ENCODE data around the gene CCDC34.
"Not testable (repeated sequence)": the region's sequence is repeated elsewhere in the genome, so short reads cannot be mapped to it uniquely, and the experiment has no call there.

CCDC34 gene

DNA sequence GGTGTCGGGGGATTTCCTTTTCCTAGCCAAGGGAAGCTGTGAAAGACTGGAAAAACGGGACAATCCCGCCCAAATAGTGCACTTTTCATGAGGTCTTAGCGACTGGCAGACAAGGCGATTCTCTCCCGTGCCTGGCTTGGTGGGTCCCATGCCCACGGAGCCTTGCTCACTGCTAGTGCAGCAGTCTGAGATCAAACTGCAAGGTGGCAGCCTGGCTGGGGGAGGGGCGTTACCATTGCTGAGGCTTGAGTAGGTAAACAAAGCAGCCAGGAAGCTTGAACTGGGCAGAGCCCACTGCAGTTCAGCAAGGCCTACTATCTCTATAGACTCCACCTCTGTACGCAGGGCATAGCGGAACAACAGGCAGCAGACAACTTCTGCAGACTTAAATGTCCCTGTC lies 41.7 kb downstream of the CCDC34 start:
- not testable (repeated sequence) for DNase-seq

DNA sequence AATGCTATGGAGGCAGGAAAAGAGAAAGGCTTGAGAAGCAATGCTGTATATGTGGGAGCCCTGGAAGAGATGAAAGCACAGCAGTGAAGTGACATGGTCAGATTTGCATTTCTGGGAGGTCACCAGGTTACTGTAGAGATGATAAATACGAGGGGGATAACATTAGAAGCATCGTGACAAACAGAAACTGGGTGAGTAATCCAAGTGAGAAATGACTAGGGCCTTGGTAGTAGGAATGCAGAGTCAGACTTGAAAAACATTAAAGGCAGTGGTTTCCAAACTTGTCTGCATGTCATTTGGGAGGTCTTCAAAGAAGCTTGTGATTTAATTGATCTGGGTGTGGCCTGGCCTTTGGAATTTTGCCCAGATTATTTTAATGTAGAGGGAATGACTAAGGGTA lies 43.9 kb downstream of the CCDC34 start:
- no peak for DNase-seq

DNA sequence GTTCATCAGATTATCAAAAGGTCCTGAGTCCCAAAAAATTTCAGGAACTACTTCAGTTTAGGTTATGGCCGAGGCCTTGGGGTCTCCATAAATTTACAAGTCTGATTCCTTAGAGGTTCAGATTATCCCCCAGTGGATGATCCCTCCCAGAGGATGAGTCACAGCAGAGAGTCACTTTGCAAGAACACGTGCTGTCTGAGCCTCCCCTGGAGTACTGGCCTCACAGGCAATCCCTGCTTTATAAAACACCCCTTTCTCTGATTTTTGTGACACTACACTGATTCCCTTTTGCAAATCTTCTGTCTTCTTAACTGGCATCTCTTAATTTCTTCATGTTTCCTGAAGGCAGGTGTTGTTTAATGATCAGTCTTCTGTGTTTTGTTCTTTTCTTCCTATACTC lies 45.3 kb downstream of the CCDC34 start:
- no peak for DNase-seq

DNA sequence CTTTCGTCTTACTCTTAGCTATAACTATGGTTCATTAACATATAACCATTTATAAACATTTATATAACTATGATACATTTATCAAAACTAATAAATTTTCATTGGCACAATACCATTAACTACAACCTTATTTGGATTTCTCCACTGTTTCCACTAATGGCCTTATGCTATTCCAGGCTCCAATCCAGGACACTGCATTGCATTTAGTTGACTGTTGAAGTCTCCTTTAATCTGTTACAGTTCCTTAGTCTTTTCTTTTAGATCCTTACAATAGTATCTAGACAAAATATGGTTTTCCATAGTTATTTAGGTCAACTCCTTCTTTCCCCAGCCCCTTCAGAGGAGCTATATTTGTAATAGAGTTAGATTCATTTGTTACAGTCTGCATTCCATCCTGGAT lies 47.2 kb downstream of the CCDC34 start:
- no peak for DNase-seq

DNA sequence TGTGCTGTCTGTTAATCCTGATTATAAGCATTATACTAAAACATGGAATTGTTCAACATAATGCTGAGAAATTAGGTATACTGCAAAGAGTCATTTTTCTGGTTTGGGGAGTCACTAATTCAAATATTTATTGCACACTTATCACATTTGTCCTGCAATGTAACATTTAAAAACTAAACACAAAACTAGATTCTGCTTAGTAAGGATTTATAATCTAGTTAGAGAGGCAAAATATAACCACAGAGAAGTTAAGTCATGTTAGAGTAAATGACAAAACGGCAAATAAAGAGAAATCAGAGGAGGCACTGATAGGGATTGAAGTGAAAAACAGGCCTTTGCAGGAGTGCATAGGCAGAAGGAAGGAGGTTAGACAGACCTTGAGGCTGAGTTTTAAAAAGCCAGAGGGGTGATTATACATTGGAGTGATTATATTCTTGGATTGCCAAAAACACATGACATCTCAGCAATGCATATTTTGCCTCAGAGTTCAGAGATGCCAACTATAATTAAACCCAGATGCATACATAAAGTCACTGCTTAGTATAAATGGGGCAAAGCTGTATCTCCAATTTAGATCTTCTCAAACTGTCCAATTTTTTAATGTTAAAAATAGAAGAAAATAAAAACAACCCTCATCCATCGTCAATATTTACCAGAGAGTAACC lies 49.7 kb downstream of the CCDC34 start:
- no peak for DNase-seq

DNA sequence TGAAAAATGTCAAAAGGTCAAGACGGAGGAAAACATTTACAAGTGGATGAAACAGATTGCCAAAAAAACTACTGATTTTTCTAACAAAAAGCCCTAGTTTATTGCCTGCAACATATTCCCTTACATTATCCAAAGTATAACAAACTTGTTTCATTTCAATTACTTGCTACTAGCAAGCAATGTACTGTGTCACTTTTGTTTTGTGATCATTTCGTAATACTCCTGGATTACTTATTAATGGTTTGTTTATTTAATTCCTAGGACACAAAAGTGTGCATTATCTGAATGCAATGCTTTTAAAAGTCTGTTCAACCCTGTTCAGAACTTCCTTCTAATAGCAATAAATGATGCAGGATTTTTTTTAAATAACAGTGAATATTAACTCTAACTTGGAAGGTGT lies 50.9 kb downstream of the CCDC34 start:
- no peak for DNase-seq

DNA sequence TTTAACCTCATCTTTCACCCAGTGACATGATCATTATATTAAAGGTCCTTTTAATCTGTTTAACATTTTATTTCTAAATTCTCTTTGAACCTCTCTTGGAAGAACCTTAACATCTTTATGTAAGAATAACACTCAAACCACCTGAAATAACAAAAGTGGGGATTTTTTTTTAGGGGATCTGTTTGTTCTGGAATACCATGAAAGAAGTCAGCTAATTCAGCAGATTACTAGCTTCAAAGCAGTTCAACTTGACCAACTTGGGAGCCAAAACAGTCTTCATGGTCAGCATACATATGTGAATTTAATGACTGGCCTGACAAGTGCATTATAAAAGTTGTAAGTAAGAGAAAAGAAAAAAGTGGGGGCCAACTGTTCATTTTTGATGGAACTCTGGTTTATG lies 52.3 kb downstream of the CCDC34 start:
- no peak for DNase-seq

DNA sequence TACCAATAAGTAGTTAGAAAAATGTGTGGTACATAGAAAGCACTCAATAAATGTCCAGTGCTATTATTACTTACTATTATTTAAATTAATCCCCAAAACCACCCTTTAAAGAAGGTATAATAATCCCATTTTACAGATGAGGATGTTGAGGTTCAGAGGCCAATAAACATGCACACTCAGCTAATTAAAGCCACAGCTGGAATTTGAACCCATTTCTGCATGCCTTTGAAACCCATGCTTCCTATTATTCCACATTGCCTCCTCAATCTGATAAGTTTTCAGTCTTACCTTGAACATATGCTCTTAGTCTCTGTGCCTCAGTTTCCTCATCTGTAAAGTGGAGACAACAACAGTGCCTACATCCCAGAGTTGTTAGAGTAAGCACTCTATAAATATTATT lies 52.8 kb downstream of the CCDC34 start:
- DNase-seq, result no peak

DNA sequence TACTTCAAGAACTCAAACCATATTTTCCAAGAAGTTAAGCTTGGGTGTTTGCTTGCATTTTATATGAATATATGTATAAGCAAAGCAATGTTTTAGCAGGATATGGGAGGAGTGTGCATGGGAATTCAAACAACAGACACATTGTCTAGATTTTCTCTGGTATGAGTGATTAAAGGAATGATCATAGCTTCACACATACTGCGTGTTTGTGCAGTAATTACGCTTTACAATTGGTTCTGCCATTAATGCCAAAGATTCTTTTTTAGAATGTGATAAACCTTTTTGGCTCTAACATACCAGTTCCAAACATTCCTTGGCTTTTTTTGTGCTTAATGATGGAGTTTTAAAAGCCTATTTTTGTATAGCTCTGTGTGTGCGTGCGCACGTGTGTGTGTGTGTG lies 54.0 kb downstream of the CCDC34 start:
- DNase-seq, result no peak

DNA sequence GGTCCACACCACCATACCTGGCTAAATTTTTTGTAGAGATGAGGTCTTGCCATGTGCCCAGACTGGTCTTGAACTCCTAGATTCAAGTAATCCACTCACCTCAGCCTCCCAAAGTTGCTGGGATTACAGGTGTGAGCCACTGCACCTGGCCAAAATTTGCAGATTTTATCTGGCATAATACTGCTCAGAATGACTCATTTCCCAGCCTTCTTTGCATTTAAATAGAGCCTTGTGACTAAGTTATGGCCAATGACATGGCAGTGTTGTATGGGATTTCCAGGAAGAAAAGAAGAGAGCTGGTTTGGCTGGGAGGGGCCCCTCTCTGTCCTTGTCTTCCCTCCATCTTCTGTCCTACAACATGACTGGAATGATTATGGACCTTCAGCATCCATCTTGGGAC lies 55.8 kb downstream of the CCDC34 start:
- DNase-seq, result no peak

DNA sequence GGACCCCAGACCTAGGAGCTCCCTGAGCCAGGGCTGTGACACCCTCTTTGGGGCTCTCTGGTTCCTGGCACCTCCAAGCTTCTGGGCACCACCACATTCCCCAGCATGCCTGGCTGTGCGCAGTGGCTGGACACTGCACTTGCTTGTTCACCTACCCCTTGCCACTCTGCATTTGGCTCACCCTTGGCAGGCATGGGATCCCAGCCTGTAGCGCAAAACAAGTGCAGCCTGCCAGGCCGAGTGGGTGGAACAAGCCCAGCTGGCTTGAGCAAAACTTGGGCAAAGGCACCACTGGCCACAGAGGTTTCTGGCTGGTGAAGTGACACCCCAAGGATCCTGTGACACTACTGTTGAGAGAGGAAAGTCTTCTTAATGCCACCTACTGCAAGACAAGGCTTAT lies 57.3 kb downstream of the CCDC34 start:
- no peak for DNase-seq

DNA sequence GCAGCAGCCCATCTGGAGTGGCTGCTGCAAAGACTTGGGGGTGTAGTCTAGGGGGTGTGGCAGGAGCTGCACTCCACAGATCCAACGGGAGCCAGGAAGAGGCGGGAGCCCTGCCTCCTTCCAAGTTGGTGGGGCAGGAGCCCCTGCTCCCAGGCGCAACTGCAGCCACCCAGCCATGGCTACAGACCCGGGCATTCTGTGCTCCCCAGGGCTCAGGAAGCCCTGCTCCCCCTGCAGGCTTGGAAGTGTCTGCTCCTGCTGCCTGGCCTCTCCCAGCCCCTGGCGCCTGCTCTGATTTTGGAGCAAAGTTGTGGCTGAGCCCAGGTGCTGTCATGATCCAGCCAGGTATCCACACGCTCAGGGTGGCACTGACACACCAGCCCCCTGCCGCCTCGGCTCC lies 58.5 kb downstream of the CCDC34 start:
- DNase-seq, result no peak

DNA sequence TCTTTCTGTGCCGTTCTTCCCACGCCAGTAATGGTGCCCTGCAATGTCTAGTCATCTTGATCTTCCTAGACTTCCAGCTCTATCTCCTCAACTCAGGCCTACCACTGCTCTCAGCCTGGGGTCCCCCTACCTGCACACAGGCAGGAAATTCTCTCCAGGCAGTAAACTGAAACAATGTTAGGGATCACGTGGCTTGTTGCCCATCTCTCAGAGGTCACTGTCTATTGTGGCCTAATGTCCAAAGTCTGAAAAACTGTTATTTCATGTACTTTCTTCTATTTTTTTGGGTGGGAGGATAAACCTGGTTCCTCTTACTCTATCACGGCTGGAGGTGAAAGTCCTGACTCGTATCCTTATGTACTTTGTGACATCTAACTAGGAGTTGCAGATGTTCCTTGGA lies 59.1 kb downstream of the CCDC34 start:
- DNase-seq, result no peak

DNA sequence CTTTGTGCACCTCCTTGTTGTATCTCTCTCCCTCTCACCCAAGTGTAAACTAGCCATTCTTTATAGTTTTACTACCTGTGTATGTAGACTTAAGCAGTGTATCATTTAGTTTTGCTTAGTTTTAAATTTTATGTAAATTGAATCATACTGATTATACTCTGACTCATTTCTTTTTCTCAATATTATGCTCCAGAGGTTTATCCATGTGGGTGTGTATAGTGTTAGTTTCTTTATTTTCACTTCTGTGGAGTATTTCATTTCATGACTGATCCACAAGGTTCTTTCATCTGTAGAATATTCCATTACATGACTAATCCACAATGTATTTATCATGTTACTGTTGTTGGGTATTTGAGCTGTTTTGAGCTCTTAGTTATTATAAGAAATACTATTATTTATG lies 62.0 kb downstream of the CCDC34 start:
- DNase-seq, result no peak

DNA sequence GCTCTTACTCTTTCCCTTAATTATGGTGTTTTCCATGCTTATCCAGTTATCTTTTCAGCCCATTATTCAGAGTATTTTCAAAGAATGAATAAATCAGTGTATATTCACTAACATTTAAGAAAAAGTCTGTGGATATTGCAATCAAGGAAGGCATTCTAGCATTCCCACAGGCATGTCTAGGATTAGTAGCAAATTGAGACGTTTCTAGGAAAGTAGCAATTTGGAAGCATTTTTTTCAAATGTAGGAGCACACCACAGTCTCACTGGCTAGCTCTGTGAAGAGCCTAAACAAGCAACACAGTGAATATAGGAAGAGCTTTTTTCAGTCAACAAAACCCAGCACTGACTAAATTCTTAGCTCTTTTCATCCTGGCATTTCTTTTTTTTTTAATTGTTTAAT lies 65.4 kb downstream of the CCDC34 start:
- no peak for DNase-seq

DNA sequence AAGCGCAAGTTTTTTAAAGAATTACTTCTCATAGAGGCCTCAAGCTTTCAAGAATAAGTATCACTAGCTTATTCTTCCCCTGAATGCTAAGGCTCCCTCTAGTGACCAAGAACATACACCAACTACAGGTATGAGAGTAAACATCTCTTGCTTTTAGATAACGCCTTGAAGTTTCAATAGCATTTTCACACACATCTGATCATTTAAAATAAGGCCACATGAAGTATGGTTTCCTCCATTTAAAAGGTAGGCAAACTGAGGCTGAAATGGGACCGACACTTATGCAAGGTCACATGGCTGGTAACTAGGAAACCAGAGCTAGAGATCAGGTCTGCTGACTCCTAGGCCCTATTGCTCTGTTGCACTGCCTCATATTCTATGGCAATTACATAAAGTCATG lies 66.5 kb downstream of the CCDC34 start:
- DNase-seq, result peak; percentile 49

DNA sequence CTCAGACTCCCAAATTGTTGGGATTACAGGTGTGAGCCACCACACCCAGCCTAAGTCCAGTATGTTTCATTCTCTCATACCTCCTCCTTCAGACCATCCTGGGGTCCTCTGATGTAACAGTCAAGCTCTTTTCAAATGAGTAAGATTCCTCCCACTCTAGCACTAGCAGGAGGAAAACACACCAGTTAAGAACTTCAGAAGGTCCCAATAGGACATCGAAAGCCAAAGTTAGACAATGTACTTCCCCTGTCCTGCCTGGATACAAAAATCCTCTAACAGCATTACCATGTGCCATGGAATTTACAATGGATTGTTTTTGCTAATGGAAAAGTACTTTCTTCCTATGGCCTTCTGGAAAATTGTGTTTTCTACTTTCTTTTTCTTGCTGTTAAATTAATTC lies 67.1 kb downstream of the CCDC34 start:
- DNase-seq, result no peak

DNA sequence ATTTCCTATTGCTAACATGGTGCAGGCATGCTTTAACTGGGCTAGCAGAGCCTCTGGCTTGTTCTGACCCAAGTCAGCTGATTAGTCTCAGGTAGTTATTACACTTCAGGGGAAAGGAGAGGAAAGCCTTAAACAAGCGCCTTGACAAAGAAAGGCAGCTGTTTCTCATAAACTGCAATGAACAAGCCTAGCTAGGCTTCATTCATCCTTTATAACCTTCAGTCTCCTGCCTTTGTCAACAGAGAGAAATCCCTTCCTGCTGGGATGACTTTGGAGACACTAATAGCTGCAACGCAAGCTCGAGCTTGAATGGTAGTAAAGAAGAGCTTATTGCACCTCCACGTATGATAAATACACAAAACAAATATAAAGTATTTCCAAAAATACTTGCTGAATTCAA lies 68.4 kb downstream of the CCDC34 start:
- no peak for DNase-seq

DNA sequence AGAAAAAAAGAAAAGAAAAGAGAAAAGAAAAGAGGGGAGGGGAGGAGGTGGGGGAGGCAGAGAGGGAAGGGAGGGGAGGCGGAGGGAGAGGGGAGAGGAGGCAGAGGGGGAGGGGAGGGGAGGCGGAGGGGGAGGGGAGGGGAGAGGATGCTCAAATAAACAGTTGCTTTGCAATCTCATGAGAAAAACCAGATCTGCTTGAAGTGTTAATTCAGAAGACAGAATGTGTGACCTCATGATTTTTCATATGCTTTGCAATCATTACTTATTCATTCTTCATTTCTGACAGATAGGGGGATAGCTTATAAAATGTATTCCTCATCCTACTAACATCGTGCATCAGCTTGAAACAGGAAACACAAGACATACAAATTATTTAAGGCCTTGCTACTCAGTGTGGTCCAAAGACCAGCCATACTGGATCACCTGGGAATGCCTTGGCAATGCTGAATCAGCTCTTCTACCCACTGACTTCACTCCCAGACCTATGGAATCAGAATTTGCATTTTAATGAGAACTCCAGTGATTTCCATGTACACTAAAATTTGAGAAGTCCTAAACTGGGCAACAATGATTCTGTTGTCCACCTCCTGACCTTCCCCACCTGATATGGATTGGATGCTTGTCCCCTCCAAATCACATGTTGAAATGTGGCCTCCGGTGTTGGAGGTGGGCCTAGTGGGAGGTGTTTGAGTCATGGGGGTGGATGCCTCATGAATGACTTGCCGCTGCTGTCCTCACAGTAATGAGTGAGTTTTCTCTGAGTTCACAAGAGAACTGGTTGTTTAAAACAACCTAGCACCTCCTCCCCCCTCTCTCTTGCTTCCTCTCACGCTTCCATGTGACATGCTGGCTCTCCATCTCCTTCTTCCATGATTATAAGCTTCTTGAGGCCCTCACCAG lies 69.2 kb downstream of the CCDC34 start:
- no peak for DNase-seq

DNA sequence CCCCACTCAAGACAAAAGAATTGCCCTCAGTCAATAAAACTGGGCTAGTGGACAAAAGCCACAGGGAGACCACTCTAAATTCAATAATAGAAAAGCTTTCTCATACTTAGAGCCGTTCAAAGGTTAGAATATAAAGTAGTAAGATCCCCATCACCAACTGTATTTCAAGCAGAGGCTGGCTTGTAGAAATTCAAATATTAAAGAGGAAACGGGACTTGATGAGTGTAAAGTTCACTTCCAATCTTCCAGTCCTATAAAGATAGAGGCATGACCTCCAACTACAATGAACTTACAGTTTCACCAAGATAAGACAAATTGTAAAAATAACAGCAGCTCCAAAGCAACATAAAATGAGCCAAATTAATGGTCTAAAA lies 70.4 kb downstream of the CCDC34 start:
- no peak for DNase-seq

DNA sequence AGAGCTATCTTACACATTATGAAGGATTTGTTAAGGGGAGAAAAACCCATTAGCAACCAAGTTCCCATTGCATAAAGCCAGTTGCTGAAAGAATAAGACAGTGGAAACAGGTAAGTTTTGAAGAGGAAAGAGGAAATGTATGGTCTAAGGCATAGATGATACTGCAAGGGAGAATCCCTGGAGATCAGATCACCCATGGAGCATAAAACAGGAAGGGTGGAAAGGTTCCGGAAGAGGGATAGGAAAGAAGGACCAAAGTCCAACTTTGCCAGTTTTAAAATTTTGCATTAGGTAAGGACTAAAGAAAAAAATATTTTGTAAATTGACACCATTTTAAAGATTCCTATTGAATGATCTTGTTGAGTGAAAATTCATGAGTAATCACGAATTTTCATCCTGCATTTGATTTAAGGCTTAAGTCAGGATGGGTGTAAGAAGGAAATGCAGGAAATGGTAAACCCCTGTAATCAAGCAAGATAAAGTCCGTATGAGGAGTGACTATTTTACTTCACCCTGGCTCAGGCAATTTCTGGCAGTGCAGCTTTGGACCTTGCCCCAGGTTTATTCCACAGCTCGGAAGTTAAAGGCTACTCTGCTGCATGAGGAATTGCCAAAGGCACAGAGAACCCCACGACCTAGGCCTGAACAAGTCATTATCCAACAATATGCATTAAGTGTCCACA lies 70.9 kb downstream of the CCDC34 start:
- DNase-seq, result no peak

DNA sequence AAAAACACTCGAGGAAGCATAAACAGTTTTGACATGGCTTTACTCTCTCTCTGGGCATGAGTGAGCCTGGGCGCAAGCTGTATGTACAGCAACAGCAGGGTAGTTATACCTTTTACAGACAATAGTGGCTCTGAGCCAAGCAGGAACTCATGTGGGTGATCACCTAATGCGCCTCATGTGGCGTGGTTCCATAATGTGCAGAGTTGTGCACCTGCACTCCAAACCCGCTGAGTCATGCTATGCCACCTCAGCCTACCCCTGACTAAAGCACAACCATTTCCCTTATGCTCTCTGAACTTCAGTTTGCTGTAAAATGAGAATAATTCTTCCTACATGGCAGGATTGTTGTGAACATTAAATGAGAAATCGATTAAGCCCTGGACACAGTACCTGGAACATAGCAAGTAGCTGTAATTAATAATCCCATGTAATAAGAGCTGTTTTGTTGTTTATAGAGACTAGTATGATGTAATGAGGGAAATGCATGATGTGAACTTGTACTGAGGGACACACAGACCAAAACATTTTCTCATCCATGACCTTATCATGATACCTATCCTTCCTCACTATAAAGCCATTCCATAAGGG lies 71.6 kb downstream of the CCDC34 start:
- peak; percentile 24 for DNase-seq

DNA sequence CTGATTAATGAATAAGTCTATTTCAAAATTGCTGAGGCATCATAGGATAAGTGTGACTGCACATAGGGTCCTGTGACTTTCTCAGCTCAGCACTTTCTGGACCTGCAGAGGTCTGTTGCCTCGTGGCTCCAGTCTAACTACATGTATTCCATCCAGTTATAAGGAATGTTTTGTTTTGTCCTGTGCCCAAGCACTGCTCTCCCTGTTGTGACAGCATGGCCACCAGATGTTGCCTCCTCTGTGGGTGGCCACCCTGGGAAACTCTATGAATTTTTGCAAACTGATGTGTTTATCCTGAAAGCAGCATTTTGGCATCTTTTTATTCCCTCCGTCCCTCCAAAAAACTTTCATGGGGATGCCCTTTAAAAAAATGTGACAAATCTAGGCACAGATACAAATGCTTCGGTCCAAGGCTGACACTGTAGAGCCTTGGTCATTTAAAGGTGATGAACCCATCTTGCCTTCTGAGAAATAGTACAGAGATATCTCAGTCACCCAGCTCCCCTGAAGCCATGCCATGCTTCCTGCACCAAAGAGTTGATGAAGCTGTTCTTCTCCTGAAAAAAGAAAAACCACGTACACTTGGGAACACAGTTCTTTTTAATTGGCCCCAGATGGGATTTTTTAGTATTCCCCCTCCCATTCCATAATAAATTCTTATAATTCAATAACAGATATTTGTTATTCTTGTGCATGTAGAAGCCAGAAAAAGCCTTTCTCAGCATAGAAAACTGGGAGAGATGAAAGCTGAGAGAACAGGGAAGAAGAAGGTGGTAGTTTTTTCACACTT lies 72.6 kb downstream of the CCDC34 start:
- DNase-seq, result no peak
